ENCODE results near the gene UTS2B.
"Not testable (repeated sequence)": the region's sequence is repeated elsewhere in the genome, so short reads cannot be mapped to it uniquely, and the experiment has no call there.

UTS2B gene

GRCh38 chr3:191282251-191283185 lies 47.8 kb downstream of the UTS2B start:
- TF ChIP-seq CTCF (IDR thresholded peaks at IDR 0.05; ENCODE audit: low read depth, low read length) = no peak
- no peak overlapping the region for H3K4me3 ChIP-seq (ENCODE audit: low read depth, low read length)

- H3K4me3 ChIP-seq (ENCODE audit: low read depth, low read length) = no peak overlapping the region
- TF ChIP-seq CTCF (IDR thresholded peaks at IDR 0.05; ENCODE audit: low read depth, low read length) = no peak
Measured at GRCh38 chr3:191280882-191281281, 49.4 kb downstream of the UTS2B start.

- H3K4me3 ChIP-seq (ENCODE audit: low read depth, low read length) = no peak overlapping the region
Measured at GRCh38 chr3:191280111-191280510, 50.2 kb downstream of the UTS2B start.

GRCh38 chr3:191275751-191276150 lies 54.6 kb downstream of the UTS2B start:
- no peak overlapping the region for H3K4me3 ChIP-seq (ENCODE audit: low read depth, low read length)
- no peak for TF ChIP-seq CTCF (IDR thresholded peaks at IDR 0.05; ENCODE audit: low read depth, low read length)

More at GRCh38 chr3:191280111-191280510, 50.2 kb downstream of the UTS2B start:
- TF ChIP-seq CTCF (IDR thresholded peaks at IDR 0.05; ENCODE audit: low read depth, low read length) = no peak

- H3K4me3 ChIP-seq (ENCODE audit: low read depth, low read length) = not testable (repeated sequence)
Measured at GRCh38 chr3:191275244-191275643, 55.1 kb downstream of the UTS2B start.

GRCh38 chr3:191269289-191270085 lies 60.8 kb downstream of the UTS2B start:
- TF ChIP-seq CTCF (IDR thresholded peaks at IDR 0.05; ENCODE audit: low read depth, low read length) = no peak

GRCh38 chr3:191268737-191269136 lies 61.6 kb downstream of the UTS2B start:
- no peak overlapping the region for H3K4me3 ChIP-seq (ENCODE audit: low read depth, low read length)
- TF ChIP-seq CTCF (IDR thresholded peaks at IDR 0.05; ENCODE audit: low read depth, low read length) = no peak

More at GRCh38 chr3:191269289-191270085, 60.8 kb downstream of the UTS2B start:
- H3K4me3 ChIP-seq (ENCODE audit: low read depth, low read length) = no peak overlapping the region
